Measurements from ENCODE around the gene KNCN.

GRCh38 chr1:46583494-46583893 lies 32.0 kb upstream of the KNCN start:
- TF ChIP-seq CTCF (IDR thresholded peaks at IDR 0.05) (no peak), POLR2A (IDR thresholded peaks at IDR 0.05) (no peak), EP300 (IDR thresholded peaks at IDR 0.05) (no peak)
